ENCODE data around the gene KCMF1.

DNA sequence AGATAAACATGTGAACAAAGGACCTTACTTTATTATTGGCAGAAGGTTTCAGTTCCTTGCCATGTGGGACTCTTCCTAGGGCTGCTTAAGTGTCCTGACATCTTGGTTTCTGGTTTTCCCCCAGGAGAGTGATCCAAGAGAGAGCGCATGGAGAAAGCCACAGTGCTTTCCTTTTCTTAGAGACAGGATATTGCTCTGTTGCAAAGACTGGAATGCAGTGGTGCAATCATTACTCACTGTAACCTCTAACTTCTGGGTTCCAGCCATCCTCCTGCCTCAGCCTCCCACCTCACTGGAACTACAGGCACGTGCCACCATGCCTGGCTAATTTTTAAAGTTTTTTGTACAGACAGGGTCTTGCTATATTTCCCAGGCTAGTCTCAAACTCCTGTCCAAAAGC, 124.1 kb downstream of the KCMF1 start:
- TF ChIP-seq, protein P1, sequence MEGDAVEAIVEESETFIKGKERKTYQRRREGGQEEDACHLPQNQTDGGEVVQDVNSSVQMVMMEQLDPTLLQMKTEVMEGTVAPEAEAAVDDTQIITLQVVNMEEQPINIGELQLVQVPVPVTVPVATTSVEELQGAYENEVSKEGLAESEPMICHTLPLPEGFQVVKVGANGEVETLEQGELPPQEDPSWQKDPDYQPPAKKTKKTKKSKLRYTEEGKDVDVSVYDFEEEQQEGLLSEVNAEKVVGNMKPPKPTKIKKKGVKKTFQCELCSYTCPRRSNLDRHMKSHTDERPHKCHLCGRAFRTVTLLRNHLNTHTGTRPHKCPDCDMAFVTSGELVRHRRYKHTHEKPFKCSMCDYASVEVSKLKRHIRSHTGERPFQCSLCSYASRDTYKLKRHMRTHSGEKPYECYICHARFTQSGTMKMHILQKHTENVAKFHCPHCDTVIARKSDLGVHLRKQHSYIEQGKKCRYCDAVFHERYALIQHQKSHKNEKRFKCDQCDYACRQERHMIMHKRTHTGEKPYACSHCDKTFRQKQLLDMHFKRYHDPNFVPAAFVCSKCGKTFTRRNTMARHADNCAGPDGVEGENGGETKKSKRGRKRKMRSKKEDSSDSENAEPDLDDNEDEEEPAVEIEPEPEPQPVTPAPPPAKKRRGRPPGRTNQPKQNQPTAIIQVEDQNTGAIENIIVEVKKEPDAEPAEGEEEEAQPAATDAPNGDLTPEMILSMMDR (optimal IDR thresholded peaks at IDR 0.05 in 1 of 3, IDR thresholded peaks at IDR 0.05 in 1 of 3, conservative IDR thresholded peaks at IDR 0.05 in 1 of 3; ENCODE audit: extremely low read depth in 1 of 3, insufficient read depth in 2 of 3, low read length in 3 of 3): no peak
- TF ChIP-seq EZH2 (IDR thresholded peaks at IDR 0.05; ENCODE audit: low read length): no peak
